ENCODE results near the gene SUMO2. TPM values are rescaled to one million over a fixed set of nuclear protein-coding genes. Genes with fewer than 3 reads are reported as not detected.

Gene SUMO2
- total and polyA plus RNA-seq, 10 of the 15 experiments (the other 5 are each of a cell fraction or from before 2014, with no cell fraction given) = 163 to 803 (median 555) TPM

DNA sequence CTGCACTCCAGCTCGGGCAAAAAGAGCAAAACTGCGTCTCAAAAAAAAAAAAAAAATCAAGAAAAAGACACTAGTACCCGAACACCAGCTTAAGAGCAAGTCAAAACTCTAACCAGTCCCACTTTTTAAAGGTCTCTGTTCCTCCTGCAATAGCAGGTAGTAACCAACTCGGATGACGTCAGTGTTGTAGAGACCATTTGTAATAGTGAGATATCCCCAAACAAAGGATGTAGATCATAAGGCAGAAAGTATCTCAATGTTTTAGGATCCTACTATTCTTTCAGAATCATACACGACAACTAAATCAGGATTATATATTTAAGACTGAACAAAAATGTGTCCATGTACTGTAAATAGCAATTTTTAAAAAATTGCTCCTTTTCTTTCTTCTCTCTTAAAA lies 30.8 kb downstream of the SUMO2 start:
- H3K27ac ChIP-seq (ENCODE audit: control insufficient read depth, insufficient read depth) = no peak overlapping the region
- ChIA-PET RAD21 (ENCODE audit: unreplicated experiment) (interaction anchor here (0.7 kb wide), 1 partner anchor 119 kb away, joined by 3 read pairs; the partner anchor contains the start of gene MIF4GD), POLR2A (interaction anchor here (0.7 to 1.2 kb wide), 3 partner anchors 15 to 53 kb away, joined by 3 read pairs; partner anchors contain the start of gene NT5C), CTCF (interaction anchor here (1.8 kb wide), 1 partner anchor 20 kb away, joined by 5 read pairs; the partner anchor contains the start of gene NT5C), SMC1A (ENCODE audit: uncharacterized antibody, unreplicated experiment) (interaction anchor here (1.1 kb wide), 2 partner anchors 38 to 50 kb away, joined by 3 to 4 read pairs; no protein-coding TSS in a partner anchor)
- no TSS peak for BruUV-seq (replicated peaks)
- H3K4me1 ChIP-seq (ENCODE audit: control insufficient read depth, insufficient read depth, low read length) = peaks cover 6% of the 10 kb centered on the region
- DNase-seq (ENCODE audit: low read depth, low spot score) = no peak
- no peak overlapping the region for H2AFZ ChIP-seq (ENCODE audit: control insufficient read depth, low read depth, low read length)
- WGBS (ENCODE audit: insufficient coverage, insufficient replicate concordance, low lambda C conversion rate, missing lambda C conversion rate) = 50% methylated on average over 5 of the region's 6 CpGs
- no peak for FAIRE-seq
- H3K36me3 ChIP-seq (ENCODE audit: control insufficient read depth in 2 of 2, insufficient read depth in 2 of 2, low read length in 1 of 2) = peaks cover 6 to 11% of the 10 kb centered on the region in 2 experiments; a peak in 3 of 4 replicates
- H3K27me3 ChIP-seq (replicated peaks in 1 of 2; ENCODE audit: control insufficient read depth in 2 of 2, insufficient read depth in 2 of 2, low read length in 1 of 2) = no peaks in the 10 kb centered on the region
- H3K9me3 ChIP-seq (replicated peaks; ENCODE audit: control insufficient read depth, insufficient read depth, low read length) = no peaks in the 10 kb centered on the region
- no peak for ATAC-seq
- in situ Hi-C loops (cut with MboI) (no loop called here), intact Hi-C loops (cut with micrococcal nuclease; ENCODE audit: unreplicated experiment) (no loop called here)
- H3K79me2 ChIP-seq (ENCODE audit: control insufficient read depth, insufficient read depth, low read length) = peaks cover 63% of the 10 kb centered on the region
- peak overlapping the region; percentile 90 for H3K4me3 ChIP-seq
- H3K9ac ChIP-seq (ENCODE audit: control insufficient read depth, insufficient read depth, low read length) = no peak overlapping the region
- H4K20me1 ChIP-seq (ENCODE audit: control insufficient read depth, insufficient read depth) = no peaks in the 10 kb centered on the region
- TF ChIP-seq ATF7 (IDR thresholded peaks at IDR 0.05; ENCODE audit: low read depth) (peak; percentile 99), NBN (IDR thresholded peaks at IDR 0.05) (0 out of 2 replicates have a peak, but pooled peaks have one; percentile 19), SMAD5 (IDR thresholded peaks at IDR 0.05; ENCODE audit: low read depth) (no peak)
- TF ChIP-seq, protein P1, sequence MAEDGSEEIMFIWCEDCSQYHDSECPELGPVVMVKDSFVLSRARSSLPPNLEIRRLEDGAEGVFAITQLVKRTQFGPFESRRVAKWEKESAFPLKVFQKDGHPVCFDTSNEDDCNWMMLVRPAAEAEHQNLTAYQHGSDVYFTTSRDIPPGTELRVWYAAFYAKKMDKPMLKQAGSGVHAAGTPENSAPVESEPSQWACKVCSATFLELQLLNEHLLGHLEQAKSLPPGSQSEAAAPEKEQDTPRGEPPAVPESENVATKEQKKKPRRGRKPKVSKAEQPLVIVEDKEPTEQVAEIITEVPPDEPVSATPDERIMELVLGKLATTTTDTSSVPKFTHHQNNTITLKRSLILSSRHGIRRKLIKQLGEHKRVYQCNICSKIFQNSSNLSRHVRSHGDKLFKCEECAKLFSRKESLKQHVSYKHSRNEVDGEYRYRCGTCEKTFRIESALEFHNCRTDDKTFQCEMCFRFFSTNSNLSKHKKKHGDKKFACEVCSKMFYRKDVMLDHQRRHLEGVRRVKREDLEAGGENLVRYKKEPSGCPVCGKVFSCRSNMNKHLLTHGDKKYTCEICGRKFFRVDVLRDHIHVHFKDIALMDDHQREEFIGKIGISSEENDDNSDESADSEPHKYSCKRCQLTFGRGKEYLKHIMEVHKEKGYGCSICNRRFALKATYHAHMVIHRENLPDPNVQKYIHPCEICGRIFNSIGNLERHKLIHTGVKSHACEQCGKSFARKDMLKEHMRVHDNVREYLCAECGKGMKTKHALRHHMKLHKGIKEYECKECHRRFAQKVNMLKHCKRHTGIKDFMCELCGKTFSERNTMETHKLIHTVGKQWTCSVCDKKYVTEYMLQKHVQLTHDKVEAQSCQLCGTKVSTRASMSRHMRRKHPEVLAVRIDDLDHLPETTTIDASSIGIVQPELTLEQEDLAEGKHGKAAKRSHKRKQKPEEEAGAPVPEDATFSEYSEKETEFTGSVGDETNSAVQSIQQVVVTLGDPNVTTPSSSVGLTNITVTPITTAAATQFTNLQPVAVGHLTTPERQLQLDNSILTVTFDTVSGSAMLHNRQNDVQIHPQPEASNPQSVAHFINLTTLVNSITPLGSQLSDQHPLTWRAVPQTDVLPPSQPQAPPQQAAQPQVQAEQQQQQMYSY (CRISPR knock-in tag; IDR thresholded peaks at IDR 0.05) = no peak
- peak overlapping the region; percentile 89; the same call in 1 of the 2 replicates for H3K4me2 ChIP-seq (ENCODE audit: control insufficient read depth, insufficient read depth)
